ENCODE data around the gene DDO.

DDO gene

DNA sequence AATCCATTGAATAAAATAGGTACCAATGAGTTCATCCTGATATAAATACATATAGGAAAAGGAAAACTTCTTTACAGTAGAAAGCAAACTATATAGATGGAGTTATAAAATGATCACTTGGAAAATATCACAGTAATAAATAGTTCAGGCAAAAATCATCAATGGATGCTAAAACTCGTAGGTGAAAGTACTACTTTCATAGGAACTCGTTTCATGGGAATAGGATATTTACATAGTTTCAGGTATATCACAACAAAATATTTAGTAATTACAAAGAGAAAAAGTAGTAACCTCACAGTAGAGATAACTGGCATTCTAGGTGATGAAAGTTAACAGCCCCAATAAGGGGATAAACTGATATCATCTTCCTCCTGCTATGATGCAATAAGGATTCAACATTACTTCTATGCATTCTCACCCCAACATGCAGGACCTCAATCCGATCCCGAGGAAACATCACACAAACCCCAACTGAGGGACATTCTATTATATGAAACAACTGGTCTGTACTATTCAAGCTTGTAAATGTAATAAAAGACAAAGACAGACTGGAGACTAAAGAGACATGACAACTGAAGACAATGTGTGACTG, 13.7 kb downstream of the DDO start:
- Histone ChIP-seq H3K9me3 (ENCODE audit: control insufficient read depth in 5 of 5, low read length in 5 of 5) (no peaks in the 10 kb centered on the region), H3K36me3 (ENCODE audit: control insufficient read depth in 5 of 5, insufficient read depth in 5 of 5, low read length in 5 of 5) (no peaks in the 10 kb centered on the region)

DNA sequence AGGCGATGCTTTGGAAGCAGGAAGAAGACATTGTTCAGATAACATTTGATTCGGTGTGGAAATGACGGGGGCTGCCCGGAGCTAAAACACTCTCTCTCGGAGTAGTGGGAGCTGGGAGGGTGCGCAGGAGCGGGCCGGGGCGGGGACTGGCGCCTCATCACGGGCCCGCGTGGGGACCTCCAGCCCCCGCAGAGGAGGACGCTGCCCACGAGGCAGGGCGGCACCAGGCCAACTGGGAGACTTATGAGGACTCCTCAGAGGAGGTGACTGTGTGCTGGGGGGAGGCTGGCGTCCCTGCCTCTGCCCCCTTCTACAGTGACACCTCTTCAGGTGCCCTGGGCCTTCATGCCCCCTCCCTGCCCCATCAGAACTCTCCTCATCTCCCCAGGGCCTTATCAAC, 15.2 kb downstream of the DDO start:
- no peaks in the 10 kb centered on the region for H3K36me3 ChIP-seq (ENCODE audit: control insufficient read depth in 5 of 5, insufficient read depth in 5 of 5, low read length in 5 of 5)
- peak overlapping the region in 3 of 5 donors; percentile 27 to 46 (median 46) for H3K9ac ChIP-seq (ENCODE audit: low read length in 5 of 5)
- H3K4me3 ChIP-seq (ENCODE audit: low read depth in 1 of 5, low read length in 5 of 5): peak overlapping the region in 4 of 5 donors; percentile 58 to 73 (median 64)
- no peaks in the 10 kb centered on the region for H3K27me3 ChIP-seq (ENCODE audit: control insufficient read depth in 5 of 5, insufficient read depth in 4 of 5, low read length in 5 of 5)
- H3K27ac ChIP-seq (ENCODE audit: low read depth, low read length): no peak overlapping the region
- peaks cover 5 to 26% (median 20%) of the 10 kb centered on the region in 5 donors for H3K4me1 ChIP-seq (ENCODE audit: control insufficient read depth in 5 of 5, insufficient read depth in 5 of 5, low read length in 5 of 5)
- no peaks in the 10 kb centered on the region for H3K9me3 ChIP-seq (ENCODE audit: control insufficient read depth in 5 of 5, low read length in 5 of 5)

More for the DNA sequence above, 13.7 kb downstream of the DDO start:
- Histone ChIP-seq H3K27ac (ENCODE audit: low read depth, low read length) (no peak overlapping the region), H3K9ac (ENCODE audit: low read length in 5 of 5) (no peak overlapping the region), H3K27me3 (ENCODE audit: control insufficient read depth in 5 of 5, insufficient read depth in 4 of 5, low read length in 5 of 5) (no peaks in the 10 kb centered on the region), H3K4me1 (ENCODE audit: control insufficient read depth in 5 of 5, insufficient read depth in 5 of 5, low read length in 5 of 5) (peaks cover 2 to 18% (median 12%) of the 10 kb centered on the region in 5 donors), H3K4me3 (ENCODE audit: low read depth in 1 of 5, low read length in 5 of 5) (no peak overlapping the region)

DNA sequence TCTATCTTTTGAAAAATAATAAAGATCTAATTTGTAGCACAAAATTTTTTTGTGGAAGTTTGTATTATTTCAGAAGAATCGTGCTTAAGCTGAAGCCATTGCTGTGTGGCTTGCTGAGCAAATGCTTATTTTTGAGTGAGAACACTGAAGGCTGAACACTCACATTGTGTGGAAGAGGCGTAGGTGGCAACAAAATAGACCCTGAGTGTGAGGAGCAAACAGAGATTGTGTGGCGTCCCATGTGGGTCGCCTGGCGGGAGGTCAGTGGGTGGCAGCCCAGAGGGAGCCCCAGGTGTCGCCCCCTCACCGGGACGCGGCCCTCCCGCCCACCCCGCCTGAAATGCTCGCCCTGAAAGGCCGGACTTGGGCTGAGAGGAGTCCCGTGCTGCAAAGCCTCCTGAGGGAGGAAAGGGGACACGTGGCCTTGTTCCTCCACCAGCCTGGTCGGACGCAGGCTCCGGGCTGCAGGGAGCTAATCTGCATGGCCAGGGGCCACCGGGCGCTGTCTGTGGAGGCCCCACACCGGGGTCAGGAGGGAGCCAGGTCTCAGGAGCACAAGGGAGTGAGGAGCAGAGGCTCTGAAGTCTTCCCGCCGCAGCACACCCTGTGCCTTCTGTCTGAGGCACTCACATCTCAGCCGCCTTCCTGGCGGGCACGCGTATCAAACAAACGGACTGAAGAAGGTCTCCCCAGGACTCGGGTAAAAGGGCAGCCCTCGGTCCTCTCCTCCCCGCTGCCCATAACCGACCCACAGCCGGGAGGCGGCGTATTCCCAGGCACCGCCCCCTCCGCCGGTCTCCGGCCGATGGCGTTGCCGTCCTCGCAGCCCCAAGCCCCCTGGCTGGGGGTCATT, 15.9 kb downstream of the DDO start:
- Histone ChIP-seq H3K9me3 (ENCODE audit: control insufficient read depth in 5 of 5, low read length in 5 of 5) (no peaks in the 10 kb centered on the region), H3K27ac (ENCODE audit: low read depth, low read length) (no peak overlapping the region), H3K9ac (ENCODE audit: low read length in 5 of 5) (peak overlapping the region in 4 of 5 donors; percentile 27 to 46 (median 43)), H3K4me1 (ENCODE audit: control insufficient read depth in 5 of 5, insufficient read depth in 5 of 5, low read length in 5 of 5) (peaks cover 5 to 30% (median 23%) of the 10 kb centered on the region in 5 donors), H3K36me3 (ENCODE audit: control insufficient read depth in 5 of 5, insufficient read depth in 5 of 5, low read length in 5 of 5) (no peaks in the 10 kb centered on the region), H3K4me3 (ENCODE audit: low read depth in 1 of 5, low read length in 5 of 5) (peak overlapping the region; percentile 39 to 73 (median 58)), H3K27me3 (ENCODE audit: control insufficient read depth in 5 of 5, insufficient read depth in 4 of 5, low read length in 5 of 5) (no peaks in the 10 kb centered on the region)

DNA sequence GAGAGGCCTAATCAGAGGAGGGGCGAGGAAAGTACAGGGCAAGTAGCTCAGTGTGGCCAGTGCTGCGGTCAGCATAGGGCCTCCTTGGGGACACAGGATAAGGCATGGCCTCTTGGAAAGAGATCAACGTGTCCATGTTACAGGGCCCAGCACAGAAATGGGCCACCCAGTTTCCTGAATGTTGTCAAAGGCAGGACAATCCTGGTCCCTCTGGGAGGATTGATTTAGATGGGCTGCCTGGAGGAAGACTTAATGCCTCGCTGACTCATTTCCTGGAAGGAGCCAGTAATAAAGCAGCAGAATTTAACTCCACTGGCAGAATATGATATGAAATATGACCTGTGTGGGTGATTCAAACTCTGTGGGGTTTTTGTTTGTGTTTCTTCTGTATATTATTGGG, 16.6 kb downstream of the DDO start:
- Histone ChIP-seq H3K4me3 (ENCODE audit: low read depth in 1 of 5, low read length in 5 of 5) (no peak overlapping the region), H3K4me1 (ENCODE audit: control insufficient read depth in 5 of 5, insufficient read depth in 5 of 5, low read length in 5 of 5) (peaks cover 5 to 26% (median 23%) of the 10 kb centered on the region in 5 donors), H3K36me3 (ENCODE audit: control insufficient read depth in 5 of 5, insufficient read depth in 5 of 5, low read length in 5 of 5) (no peaks in the 10 kb centered on the region), H3K27me3 (ENCODE audit: control insufficient read depth in 5 of 5, insufficient read depth in 4 of 5, low read length in 5 of 5) (no peaks in the 10 kb centered on the region), H3K9me3 (ENCODE audit: control insufficient read depth in 5 of 5, low read length in 5 of 5) (no peaks in the 10 kb centered on the region), H3K27ac (ENCODE audit: low read depth, low read length) (no peak overlapping the region), H3K9ac (ENCODE audit: low read length in 5 of 5) (no peak overlapping the region)

DNA sequence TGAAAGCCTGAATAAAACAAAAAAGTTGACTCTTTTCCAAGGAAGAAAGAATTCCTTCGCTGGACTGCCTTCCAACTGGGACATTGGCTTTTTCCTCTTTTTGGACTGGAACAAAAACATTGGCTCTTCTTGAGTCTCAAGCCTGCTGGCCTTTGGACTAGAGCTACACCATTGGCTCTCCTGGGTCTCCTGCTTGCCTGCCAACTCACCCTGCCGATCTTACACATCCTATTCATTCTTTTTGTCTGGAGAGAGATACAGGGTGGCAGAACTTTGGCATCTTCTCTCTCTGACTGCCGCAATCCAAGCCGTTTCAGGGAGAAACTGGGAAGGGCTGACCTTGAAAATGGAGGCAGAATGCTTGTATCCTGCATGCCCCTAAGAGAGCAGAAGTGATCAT, 20.2 kb downstream of the DDO start:
- Histone ChIP-seq H3K36me3 (ENCODE audit: control insufficient read depth in 5 of 5, insufficient read depth in 5 of 5, low read length in 5 of 5) (no peaks in the 10 kb centered on the region), H3K9me3 (ENCODE audit: control insufficient read depth in 5 of 5, low read length in 5 of 5) (no peaks in the 10 kb centered on the region), H3K27me3 (ENCODE audit: control insufficient read depth in 5 of 5, insufficient read depth in 4 of 5, low read length in 5 of 5) (no peaks in the 10 kb centered on the region), H3K27ac (ENCODE audit: low read depth, low read length) (peak overlapping the region; percentile 10), H3K4me1 (ENCODE audit: control insufficient read depth in 5 of 5, insufficient read depth in 5 of 5, low read length in 5 of 5) (peaks cover 5 to 31% (median 20%) of the 10 kb centered on the region in 5 donors), H3K9ac (ENCODE audit: low read length in 5 of 5) (no peak overlapping the region), H3K4me3 (ENCODE audit: low read depth in 1 of 5, low read length in 5 of 5) (no peak overlapping the region)

DNA sequence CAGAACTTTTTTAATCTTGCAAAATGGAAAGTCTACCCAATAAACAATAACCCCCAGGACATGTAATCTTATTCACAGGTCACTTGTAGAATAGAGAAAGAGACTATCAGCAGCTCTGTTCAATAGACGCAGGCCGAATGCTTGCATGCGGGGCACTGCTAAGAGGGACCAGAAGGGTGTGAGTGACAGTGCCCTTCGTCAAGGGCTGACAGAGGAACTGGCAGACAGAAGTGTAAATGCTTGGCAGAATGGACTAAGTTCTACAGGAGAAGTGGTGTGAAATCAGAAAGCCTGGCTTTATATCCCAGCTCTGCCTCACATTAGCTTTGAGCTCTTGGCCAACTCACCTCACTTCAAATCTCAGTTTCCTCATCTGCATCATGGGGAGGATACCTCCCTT, 21.0 kb downstream of the DDO start:
- no peaks in the 10 kb centered on the region for H3K27me3 ChIP-seq (ENCODE audit: control insufficient read depth in 5 of 5, insufficient read depth in 4 of 5, low read length in 5 of 5)
- peaks cover 3 to 25% (median 15%) of the 10 kb centered on the region in 5 donors for H3K4me1 ChIP-seq (ENCODE audit: control insufficient read depth in 5 of 5, insufficient read depth in 5 of 5, low read length in 5 of 5)
- H3K9ac ChIP-seq (ENCODE audit: low read length in 5 of 5): no peak overlapping the region
- no peaks in the 10 kb centered on the region for H3K36me3 ChIP-seq (ENCODE audit: control insufficient read depth in 5 of 5, insufficient read depth in 5 of 5, low read length in 5 of 5)
- no peaks in the 10 kb centered on the region for H3K9me3 ChIP-seq (ENCODE audit: control insufficient read depth in 5 of 5, low read length in 5 of 5)
- peak overlapping the region; percentile 31 for H3K27ac ChIP-seq (ENCODE audit: low read depth, low read length)
- no peak overlapping the region for H3K4me3 ChIP-seq (ENCODE audit: low read depth in 1 of 5, low read length in 5 of 5)

DNA sequence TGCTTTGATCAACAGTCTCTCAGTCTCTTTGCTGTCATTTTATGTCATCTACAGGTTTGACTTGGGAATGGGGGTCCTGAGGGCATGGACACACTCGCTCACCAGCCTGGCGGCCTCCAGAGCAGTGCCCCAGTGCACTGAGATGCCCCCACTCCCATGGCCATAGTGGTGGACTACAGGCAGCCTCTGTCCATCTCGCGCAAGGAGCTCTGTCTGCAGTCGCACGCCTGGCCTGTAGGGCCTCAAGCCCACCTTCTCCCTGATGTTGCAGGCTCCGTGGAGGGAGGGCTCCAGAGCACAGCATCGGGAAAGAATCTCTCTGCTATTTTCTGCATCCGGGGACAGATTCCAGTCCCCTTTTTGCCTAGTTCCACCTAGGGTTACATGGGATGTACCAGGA, 22.6 kb downstream of the DDO start:
- Histone ChIP-seq H3K27ac (ENCODE audit: low read depth, low read length) (no peak overlapping the region), H3K4me3 (ENCODE audit: low read depth in 1 of 5, low read length in 5 of 5) (no peak overlapping the region), H3K36me3 (ENCODE audit: control insufficient read depth in 5 of 5, insufficient read depth in 5 of 5, low read length in 5 of 5) (no peaks in the 10 kb centered on the region), H3K9ac (ENCODE audit: low read length in 5 of 5) (no peak overlapping the region), H3K9me3 (ENCODE audit: control insufficient read depth in 5 of 5, low read length in 5 of 5) (no peaks in the 10 kb centered on the region), H3K4me1 (ENCODE audit: control insufficient read depth in 5 of 5, insufficient read depth in 5 of 5, low read length in 5 of 5) (peaks cover 3 to 25% (median 11%) of the 10 kb centered on the region in 5 donors), H3K27me3 (ENCODE audit: control insufficient read depth in 5 of 5, insufficient read depth in 4 of 5, low read length in 5 of 5) (no peaks in the 10 kb centered on the region)

DNA sequence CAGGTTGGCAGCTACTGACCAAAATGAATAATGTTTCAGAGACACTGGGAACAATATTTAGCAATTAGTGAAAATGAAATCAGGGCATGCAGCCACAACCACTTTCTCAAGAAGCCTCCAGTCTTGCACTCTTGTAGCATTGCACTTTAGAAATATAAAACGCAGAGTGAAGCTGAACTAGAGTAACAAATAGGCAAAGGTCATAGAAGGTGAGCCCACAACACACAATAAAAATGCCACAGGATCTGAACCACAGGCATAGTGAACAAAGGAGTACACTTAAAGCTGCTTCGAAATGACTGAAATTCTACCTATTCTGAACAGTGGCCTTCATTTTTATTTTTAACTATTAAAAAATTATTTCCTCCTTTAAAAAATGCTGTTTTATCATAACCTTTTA, 25.0 kb downstream of the DDO start:
- H3K9ac ChIP-seq (ENCODE audit: low read length in 5 of 5): no peak overlapping the region
- no peaks in the 10 kb centered on the region for H3K36me3 ChIP-seq (ENCODE audit: control insufficient read depth in 5 of 5, insufficient read depth in 5 of 5, low read length in 5 of 5)
- no peak overlapping the region for H3K27ac ChIP-seq (ENCODE audit: low read depth, low read length)
- no peaks in the 10 kb centered on the region for H3K9me3 ChIP-seq (ENCODE audit: control insufficient read depth in 5 of 5, low read length in 5 of 5)
- H3K27me3 ChIP-seq (ENCODE audit: control insufficient read depth in 5 of 5, insufficient read depth in 4 of 5, low read length in 5 of 5): no peaks in the 10 kb centered on the region
- H3K4me3 ChIP-seq (ENCODE audit: low read depth in 1 of 5, low read length in 5 of 5): no peak overlapping the region
- H3K4me1 ChIP-seq (ENCODE audit: control insufficient read depth in 5 of 5, insufficient read depth in 5 of 5, low read length in 5 of 5): peaks cover 0 to 18% (median 10%) of the 10 kb centered on the region in 5 donors

DNA sequence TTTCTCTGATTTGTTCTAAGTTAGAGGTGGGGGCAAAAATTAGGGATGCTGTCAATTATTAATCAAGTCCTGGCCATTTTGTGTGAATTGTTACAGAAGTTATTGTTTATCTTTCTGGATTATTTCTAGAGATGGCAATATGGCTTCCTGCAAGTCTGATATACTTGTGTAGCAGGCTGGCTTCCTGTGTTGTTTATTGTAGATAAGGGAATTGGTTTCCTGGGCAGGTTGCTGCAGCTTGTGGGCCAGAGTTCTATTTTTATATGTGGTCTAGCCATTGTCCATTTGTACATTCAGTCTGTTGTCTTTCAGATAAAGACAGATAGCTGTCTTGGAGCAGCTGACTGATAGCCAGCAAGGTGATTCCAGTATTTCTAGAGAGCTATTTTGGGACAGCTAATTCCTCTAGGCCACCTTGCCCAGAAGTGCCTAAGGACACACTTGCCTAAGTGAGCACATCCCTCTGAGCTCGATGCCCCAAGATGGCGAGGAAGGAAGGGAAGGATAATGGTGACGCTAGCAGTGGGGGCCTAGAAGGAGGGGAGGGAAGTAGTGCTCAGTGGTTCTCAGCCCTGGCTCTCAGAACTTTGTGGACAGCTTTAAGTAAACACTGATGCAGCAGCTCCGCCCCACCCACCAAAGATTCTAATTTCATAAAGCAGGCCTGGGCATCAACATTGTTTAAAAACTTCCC, 25.5 kb downstream of the DDO start:
- Histone ChIP-seq H3K27me3 (ENCODE audit: control insufficient read depth in 5 of 5, insufficient read depth in 4 of 5, low read length in 5 of 5) (no peaks in the 10 kb centered on the region), H3K27ac (ENCODE audit: low read depth, low read length) (no peak overlapping the region), H3K9me3 (ENCODE audit: control insufficient read depth in 5 of 5, low read length in 5 of 5) (no peaks in the 10 kb centered on the region), H3K36me3 (ENCODE audit: control insufficient read depth in 5 of 5, insufficient read depth in 5 of 5, low read length in 5 of 5) (no peaks in the 10 kb centered on the region), H3K4me1 (ENCODE audit: control insufficient read depth in 5 of 5, insufficient read depth in 5 of 5, low read length in 5 of 5) (peaks cover 0 to 14% (median 6%) of the 10 kb centered on the region in 5 donors), H3K9ac (ENCODE audit: low read length in 5 of 5) (no peak overlapping the region), H3K4me3 (ENCODE audit: low read depth in 1 of 5, low read length in 5 of 5) (no peak overlapping the region)

DNA sequence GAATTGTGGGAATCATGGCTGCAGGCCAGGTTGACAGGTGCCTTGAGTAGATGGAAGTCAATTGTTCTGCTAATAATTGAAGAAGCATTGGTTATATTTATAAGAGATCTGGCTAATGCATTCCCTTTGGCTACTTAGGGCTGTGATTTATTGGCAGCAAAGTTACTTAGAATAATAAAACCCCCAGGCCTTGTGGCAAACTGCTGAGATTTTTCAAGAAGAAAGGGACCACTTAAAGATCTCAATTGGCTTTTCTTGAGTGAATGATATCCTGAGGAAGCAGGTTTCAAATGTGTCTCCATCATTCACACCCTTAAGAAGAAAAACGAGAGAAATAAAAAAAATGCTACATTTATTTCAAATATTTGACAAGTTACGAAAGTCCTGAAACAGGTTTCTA, 27.4 kb downstream of the DDO start:
- Histone ChIP-seq H3K4me1 (ENCODE audit: control insufficient read depth in 5 of 5, insufficient read depth in 5 of 5, low read length in 5 of 5) (peaks cover 0 to 7% (median 0%) of the 10 kb centered on the region in 5 donors), H3K9me3 (ENCODE audit: control insufficient read depth in 5 of 5, low read length in 5 of 5) (no peaks in the 10 kb centered on the region), H3K27ac (ENCODE audit: low read depth, low read length) (no peak overlapping the region), H3K27me3 (ENCODE audit: control insufficient read depth in 5 of 5, insufficient read depth in 4 of 5, low read length in 5 of 5) (no peaks in the 10 kb centered on the region), H3K36me3 (ENCODE audit: control insufficient read depth in 5 of 5, insufficient read depth in 5 of 5, low read length in 5 of 5) (no peaks in the 10 kb centered on the region), H3K4me3 (ENCODE audit: low read depth in 1 of 5, low read length in 5 of 5) (no peak overlapping the region), H3K9ac (ENCODE audit: low read length in 5 of 5) (no peak overlapping the region)
